Measurements from ENCODE around the gene GRID2. TPM values are rescaled to one million over a fixed set of nuclear protein-coding genes. Genes with fewer than 3 reads are reported as not detected.

Gene GRID2
- total RNA-seq, 2 donors from 2014 or later = 0.28 TPM; not detected in 1

DNA sequence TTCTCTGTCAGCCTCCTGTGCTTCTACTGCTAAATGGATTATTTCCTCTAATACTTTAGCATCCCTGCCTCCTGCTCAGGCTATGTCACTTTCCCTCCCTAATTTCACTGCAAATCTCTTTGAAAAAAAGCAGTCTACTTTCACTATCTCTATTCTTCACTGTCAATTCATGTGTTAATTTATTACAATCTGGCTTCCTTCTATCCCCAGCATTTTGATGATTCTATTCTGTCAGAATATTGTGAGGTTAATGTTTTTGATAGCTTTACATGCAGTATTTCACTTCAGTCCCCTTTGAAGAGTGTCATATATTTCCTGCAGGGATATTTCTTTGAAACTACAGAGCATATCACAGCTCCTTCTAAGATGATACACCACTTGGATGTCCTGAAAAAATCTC is 203.2 kb downstream of the GRID2 start:
- Histone ChIP-seq H3K4me1 (ENCODE audit: control insufficient read depth in 1 of 2, low read depth in 2 of 2) (no peaks in the 10 kb centered on the region), H3K27me3 (replicated peaks; ENCODE audit: insufficient read depth) (no peaks in the 10 kb centered on the region), H3K27ac (no peak overlapping the region), H3K4me3 (no peak overlapping the region), H3K9me3 (no peaks in the 10 kb centered on the region), H3K36me3 (no peaks in the 10 kb centered on the region)
- DNase-seq (ENCODE audit: low spot score) = no peak
- TF ChIP-seq, protein P1, sequence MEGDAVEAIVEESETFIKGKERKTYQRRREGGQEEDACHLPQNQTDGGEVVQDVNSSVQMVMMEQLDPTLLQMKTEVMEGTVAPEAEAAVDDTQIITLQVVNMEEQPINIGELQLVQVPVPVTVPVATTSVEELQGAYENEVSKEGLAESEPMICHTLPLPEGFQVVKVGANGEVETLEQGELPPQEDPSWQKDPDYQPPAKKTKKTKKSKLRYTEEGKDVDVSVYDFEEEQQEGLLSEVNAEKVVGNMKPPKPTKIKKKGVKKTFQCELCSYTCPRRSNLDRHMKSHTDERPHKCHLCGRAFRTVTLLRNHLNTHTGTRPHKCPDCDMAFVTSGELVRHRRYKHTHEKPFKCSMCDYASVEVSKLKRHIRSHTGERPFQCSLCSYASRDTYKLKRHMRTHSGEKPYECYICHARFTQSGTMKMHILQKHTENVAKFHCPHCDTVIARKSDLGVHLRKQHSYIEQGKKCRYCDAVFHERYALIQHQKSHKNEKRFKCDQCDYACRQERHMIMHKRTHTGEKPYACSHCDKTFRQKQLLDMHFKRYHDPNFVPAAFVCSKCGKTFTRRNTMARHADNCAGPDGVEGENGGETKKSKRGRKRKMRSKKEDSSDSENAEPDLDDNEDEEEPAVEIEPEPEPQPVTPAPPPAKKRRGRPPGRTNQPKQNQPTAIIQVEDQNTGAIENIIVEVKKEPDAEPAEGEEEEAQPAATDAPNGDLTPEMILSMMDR (IDR thresholded peaks at IDR 0.05) = no peak
- ATAC-seq (ENCODE audit: insufficient number of reproducible peaks, low FRiP score, low read depth) = no peak

DNA sequence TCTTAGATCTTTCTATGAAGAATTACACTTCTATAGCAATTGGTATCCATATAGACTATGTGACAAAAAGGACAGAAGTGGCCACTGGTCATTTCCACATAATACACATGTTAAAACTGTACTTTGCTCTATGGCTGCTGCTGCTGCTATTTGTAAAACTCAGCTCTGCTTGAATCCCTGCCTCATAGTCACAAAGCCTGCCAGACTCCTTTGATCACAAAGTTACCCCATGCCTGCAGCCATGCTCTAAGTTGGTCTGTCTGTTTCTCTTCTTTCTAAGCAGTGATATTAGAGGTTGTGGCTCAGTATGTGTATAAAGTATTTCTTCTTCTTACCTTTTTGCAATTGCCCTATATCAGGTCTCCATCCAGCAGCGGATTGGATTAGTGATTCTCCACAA is 210.9 kb downstream of the GRID2 start:
- no peaks in the 10 kb centered on the region for H3K9me3 ChIP-seq
- H3K27me3 ChIP-seq (replicated peaks; ENCODE audit: insufficient read depth) = no peaks in the 10 kb centered on the region
- H3K27ac ChIP-seq = no peak overlapping the region
- H3K36me3 ChIP-seq = no peaks in the 10 kb centered on the region
- ATAC-seq (ENCODE audit: insufficient number of reproducible peaks, low FRiP score, low read depth) (no peak), DNase-seq (ENCODE audit: low spot score) (no peak)
- TF ChIP-seq, protein P1 (IDR thresholded peaks at IDR 0.05) = no peak
- H3K4me3 ChIP-seq = no peak overlapping the region
- H3K4me1 ChIP-seq (ENCODE audit: control insufficient read depth in 1 of 2, low read depth in 2 of 2) = no peaks in the 10 kb centered on the region

DNA sequence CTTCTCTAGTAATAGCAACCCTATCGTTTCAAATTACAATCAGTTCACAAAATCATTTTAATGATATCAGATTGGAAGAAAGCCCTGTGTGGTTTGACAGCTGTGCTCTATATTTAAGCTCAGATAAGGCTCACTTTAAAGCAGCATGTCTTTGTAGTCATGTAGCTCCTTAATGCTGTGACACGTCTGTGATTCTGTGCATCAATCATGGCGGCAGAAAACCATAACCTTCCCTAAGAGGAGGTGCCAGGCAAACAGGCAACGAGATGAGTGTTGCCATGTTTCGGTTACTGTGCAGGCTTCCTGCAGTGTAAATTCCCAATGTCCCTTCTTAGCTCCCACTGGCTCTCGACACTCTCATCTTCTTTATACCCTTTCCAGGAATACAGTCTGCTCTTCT is 212.7 kb downstream of the GRID2 start:
- Histone ChIP-seq H3K36me3 (no peaks in the 10 kb centered on the region), H3K4me1 (ENCODE audit: control insufficient read depth in 1 of 2, low read depth in 2 of 2) (no peaks in the 10 kb centered on the region), H3K27me3 (replicated peaks; ENCODE audit: insufficient read depth) (no peaks in the 10 kb centered on the region), H3K4me3 (no peak overlapping the region), H3K27ac (no peak overlapping the region), H3K9me3 (no peaks in the 10 kb centered on the region)
- DNase-seq (ENCODE audit: low spot score) (no peak), ATAC-seq (ENCODE audit: insufficient number of reproducible peaks, low FRiP score, low read depth) (no peak)
- TF ChIP-seq, protein P1 (IDR thresholded peaks at IDR 0.05) = no peak

DNA sequence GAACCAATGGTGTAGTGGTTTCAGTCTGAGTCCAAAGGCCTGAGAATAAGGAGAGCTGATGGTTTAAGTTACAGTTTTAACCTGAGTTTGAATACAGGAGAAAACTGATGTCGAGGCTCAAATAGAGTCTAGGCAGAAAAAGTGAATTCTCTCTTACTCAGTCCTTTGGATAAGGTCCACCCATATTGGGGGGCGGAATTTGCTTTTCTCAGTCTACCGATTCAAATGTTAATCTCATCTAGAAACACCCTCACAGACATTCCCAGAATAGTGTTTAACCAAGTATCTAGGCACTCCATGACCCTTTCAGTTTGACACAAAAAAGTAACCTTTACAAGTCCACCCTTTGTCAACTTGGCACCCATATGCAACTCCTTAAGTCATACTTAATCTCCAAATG is 216.0 kb downstream of the GRID2 start:
- H3K36me3 ChIP-seq = no peaks in the 10 kb centered on the region
- no peaks in the 10 kb centered on the region for H3K4me1 ChIP-seq (ENCODE audit: control insufficient read depth in 1 of 2, low read depth in 2 of 2)
- no peak overlapping the region for H3K27ac ChIP-seq
- DNase-seq (ENCODE audit: low spot score) (no peak), ATAC-seq (ENCODE audit: insufficient number of reproducible peaks, low FRiP score, low read depth) (no peak)
- no peaks in the 10 kb centered on the region for H3K27me3 ChIP-seq (replicated peaks; ENCODE audit: insufficient read depth)
- no peak overlapping the region for H3K4me3 ChIP-seq
- no peaks in the 10 kb centered on the region for H3K9me3 ChIP-seq
- TF ChIP-seq, protein P1 (IDR thresholded peaks at IDR 0.05) = no peak

DNA sequence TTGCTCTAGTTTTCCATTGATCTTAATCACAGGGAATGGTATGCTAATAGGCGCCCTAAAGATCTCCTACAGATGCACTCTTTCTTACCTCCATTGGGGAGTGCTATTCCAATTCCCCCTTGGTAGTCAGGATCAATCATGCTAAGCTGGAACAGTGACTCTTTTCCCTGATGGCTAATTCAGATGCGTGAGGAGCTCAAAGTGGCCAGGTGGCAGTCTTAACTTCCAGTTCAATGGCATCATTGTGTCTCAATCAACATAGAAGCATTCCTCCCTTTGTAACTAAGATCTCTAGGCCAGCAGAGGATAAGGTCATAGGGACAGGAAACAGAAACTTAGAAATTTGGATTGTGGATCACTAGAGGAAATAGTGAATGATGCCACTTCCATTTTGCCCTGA is 216.8 kb downstream of the GRID2 start:
- TF ChIP-seq, protein P1 (IDR thresholded peaks at IDR 0.05) = no peak
- Histone ChIP-seq H3K36me3 (no peaks in the 10 kb centered on the region), H3K4me3 (no peak overlapping the region), H3K27me3 (replicated peaks; ENCODE audit: insufficient read depth) (no peaks in the 10 kb centered on the region), H3K27ac (no peak overlapping the region), H3K4me1 (ENCODE audit: control insufficient read depth in 1 of 2, low read depth in 2 of 2) (no peaks in the 10 kb centered on the region), H3K9me3 (no peaks in the 10 kb centered on the region)
- no peak for DNase-seq (ENCODE audit: low spot score)
- ATAC-seq (ENCODE audit: insufficient number of reproducible peaks, low FRiP score, low read depth) = no peak

All from thoracic aorta (tissue), 2 donors.